Naive thymus-derived CD8-positive, alpha-beta T cell (primary cell): ENCODE measurements around the gene LTBR. TPM values are rescaled to one million over a fixed set of nuclear protein-coding genes. Genes with fewer than 3 reads are reported as not detected.
"Not testable (repeated sequence)": the region's sequence is repeated elsewhere in the genome, so short reads cannot be mapped to it uniquely, and the experiment has no call there.

Experiments
- ATAC-seq, 2 donors: fragments of 150-1000 bp; cut with Tn5 transposase in 1 of 2; sonication (Bioruptor Pico), chemical (Tn5 transposase) in 1 of 2; 1 replicate in 1 of 2; 2 replicates in 1 of 2; pipeline ENCODE4 v1.10.0; 2021; ENCODE audit warnings: mild to moderate bottlenecking in 2 of 2, moderate library complexity in 2 of 2
- POLR2A ChIA-PET: fragments of 350-600 bp; sonication (Branson Sonifier 250); formaldehyde crosslinking; loops from one replicate; lab custom pipeline; 2021; ENCODE audit warnings: antibody characterized with exemption; lab: Charles Lee
- DNase-seq, 10 donors: peaks; one replicate each; pipeline versions ENCODE4 v3.0.0 to v3.0.0-alpha.2; 2020 to 2022
- H3K27ac Mint-ChIP-seq, 10 donors: one replicate each; pipeline ENCODE4 v1.8.0; 2020 to 2022; ENCODE audit warnings: mild to moderate bottlenecking in 10 of 10, mixed read lengths in 10 of 10, moderate library complexity in 4 of 10, inconsistent platforms in 1 of 10
- H3K27me3 Mint-ChIP-seq, 5 donors: one replicate each; pipeline ENCODE4 v1.8.0; 2021 to 2022; ENCODE audit warnings: mixed read lengths in 5 of 5
- H3K36me3 Mint-ChIP-seq, 3 donors: one replicate each; pipeline ENCODE4 v1.8.0; 2020 to 2022; ENCODE audit warnings: mixed read lengths in 3 of 3, mild to moderate bottlenecking in 2 of 3, inconsistent platforms in 1 of 3
- H3K4me1 Mint-ChIP-seq, 4 donors: one replicate each; pipeline ENCODE4 v1.8.0; 2021 to 2022; ENCODE audit warnings: mixed read lengths in 4 of 4
- H3K4me3 Mint-ChIP-seq, 10 donors: one replicate each; pipeline ENCODE4 v1.8.0; 2020 to 2022; ENCODE audit warnings: mild to moderate bottlenecking in 10 of 10, mixed read lengths in 10 of 10, moderate library complexity in 6 of 10, inconsistent platforms in 1 of 10
- H3K9me3 Mint-ChIP-seq, 9 donors: one replicate each; pipeline ENCODE4 v1.8.0; 2020 to 2022; ENCODE audit warnings: mixed read lengths in 9 of 9, mild to moderate bottlenecking in 3 of 9, inconsistent platforms in 1 of 9, moderate library complexity in 1 of 9
- polyA plus RNA-seq, 3 donors: library from polyadenylated mRNA; unstranded; fragments of 300-500 nt; fragmentation: Illumina TruSeq; gene quantifications; one replicate each; pipeline ENCODE4 v1.2.3, GENCODE V29; 2021
- total RNA-seq, 8 experiments: library from RNA in 2 of 8; stranded (reverse) in 2 of 8; gene quantifications; one replicate each; pipeline ENCODE4 v1.2.3 and lab custom pipeline; 2021 to 2026

Gene LTBR
- total and polyA plus RNA-seq, 5 experiments from 2014 or later = 0.23 to 0.93 (median 0.91) TPM; not detected in 2

DNA sequence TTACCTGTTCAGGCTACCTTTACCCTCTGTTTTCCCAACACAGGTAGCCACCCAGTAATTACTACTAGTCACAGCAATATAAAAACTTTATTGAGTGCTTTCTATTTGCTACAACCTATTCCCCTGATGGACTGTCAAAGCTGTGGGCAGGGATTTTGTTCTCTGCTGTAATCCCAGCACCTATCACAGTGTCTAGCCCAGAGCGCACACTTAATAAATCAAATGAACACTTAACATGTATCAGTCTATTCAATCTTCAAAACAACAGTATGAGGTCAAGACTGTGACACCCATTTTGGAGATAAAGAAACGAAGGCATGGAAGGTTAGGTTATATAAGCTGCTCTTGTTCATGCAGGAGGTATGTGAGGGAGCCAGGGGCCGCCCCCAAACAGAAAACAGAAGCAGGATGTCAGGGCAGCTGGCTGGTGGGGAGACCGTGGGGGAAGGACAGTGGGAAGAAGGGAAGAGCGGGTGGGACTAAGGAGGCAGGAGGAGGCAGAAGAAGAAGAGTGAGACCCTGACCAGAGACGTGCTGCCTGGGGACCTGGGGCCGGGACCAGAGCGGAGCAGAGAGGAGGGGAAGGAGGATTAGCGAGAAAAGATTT lies 43.8 kb upstream of the LTBR start:
- no peak overlapping the region for H3K4me3 Mint-ChIP-seq
- POLR2A ChIA-PET = interaction anchor here (0.6 to 17.3 kb wide), 20 partner anchors 9 to 314 kb away, joined by 3 to 358 read pairs (median 5); partner anchors contain the start of genes CD27, MRPL51 and VAMP1

DNA sequence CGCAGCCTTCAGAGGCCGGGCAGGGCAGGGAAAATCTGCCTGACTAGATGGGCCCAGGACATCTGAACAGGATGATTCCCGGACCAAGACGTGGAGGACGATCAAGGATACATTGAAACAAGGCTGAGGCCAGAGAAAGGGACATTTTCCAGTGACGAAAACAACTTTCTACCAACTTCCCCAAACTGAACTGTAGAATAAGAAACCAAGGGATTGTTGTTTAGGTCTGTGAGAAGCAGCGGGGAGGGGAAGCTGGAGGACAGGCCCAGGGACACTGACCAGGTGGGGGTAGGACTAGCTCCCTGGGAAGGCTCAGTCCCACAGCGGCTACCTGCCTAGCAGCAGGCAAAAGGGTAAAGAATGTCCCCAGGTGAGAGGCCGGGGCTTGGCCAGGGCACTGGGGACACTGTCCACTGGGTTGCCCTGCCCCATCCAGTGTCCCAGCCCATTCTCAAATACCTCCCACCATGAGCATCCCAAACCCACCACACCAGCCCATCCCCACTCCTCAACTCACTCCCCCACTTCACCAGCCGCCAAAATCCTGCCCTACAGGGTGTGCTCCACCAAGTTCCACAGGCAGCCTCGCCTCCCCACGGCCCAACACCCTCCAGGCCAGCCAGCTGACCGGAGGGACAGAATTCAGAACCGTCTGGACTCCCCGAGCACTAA lies 43.1 kb upstream of the LTBR start:
- DNase-seq (no peak), ATAC-seq (no peak)
- H3K9me3 Mint-ChIP-seq = no peaks in the 10 kb centered on the region
- H3K36me3 Mint-ChIP-seq = peaks cover 0 to 2% (median 0%) of the 10 kb centered on the region in 3 donors
- H3K4me3 Mint-ChIP-seq = no peak overlapping the region
- no peak overlapping the region for H3K27ac Mint-ChIP-seq
- peaks cover 26 to 47% (median 42%) of the 10 kb centered on the region in 4 donors for H3K4me1 Mint-ChIP-seq
- peaks cover 0 to 3% (median 0%) of the 10 kb centered on the region in 5 donors for H3K27me3 Mint-ChIP-seq
- POLR2A ChIA-PET = interaction anchor here (0.6 to 17.3 kb wide), 12 partner anchors 8 to 130 kb away, joined by 3 to 358 read pairs (median 5); partner anchors contain the start of genes CD27 and VAMP1

More for the DNA sequence above, 43.8 kb upstream of the LTBR start:
- Mint-ChIP-seq H3K27me3 (peaks cover 0 to 1% (median 0%) of the 10 kb centered on the region in 5 donors), H3K36me3 (peaks cover 0 to 6% (median 0%) of the 10 kb centered on the region in 3 donors), H3K9me3 (no peaks in the 10 kb centered on the region), H3K27ac (no peak overlapping the region), H3K4me1 (peaks cover 26 to 47% (median 42%) of the 10 kb centered on the region in 4 donors)
- DNase-seq = peak in 2 of 10 donors; percentile 44 to 47
- ATAC-seq = no peak

DNA sequence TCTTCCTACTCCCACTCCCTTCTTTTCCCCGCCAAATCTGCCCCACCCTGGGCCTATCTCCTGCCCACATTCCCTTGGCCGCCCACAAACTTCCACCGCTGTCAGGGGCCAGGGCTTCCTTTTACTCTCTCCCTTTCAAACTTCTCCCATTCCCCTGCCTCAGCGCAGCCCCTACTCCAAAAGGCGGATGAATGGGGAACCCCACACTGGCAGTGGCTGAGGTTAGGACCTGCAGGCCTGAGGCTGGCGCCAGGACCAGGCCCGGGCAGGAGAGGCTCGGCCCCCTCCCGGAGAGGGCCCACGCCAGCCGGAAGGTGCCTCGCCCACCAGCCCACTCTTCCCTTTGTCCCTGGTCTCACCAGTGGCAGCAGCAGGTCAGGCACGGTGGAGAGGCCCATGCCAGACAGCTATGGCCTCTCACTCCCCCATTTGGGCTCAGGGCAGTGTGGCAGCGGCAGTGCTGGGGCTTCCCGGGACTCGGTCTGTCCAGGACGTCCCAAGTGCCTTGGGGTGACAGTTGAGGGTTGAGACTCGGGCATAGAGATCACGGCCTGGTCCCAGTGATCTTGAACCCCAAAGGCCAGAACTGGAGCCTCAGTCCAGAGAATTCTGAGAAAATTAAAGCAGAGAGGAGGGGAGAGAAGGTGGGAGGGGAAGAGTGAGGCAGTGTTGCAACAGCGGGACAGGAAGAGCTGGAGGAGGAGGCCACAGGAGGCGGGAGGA lies 42.4 kb upstream of the LTBR start, which contains the start of gene TNFRSF1A:
TSS of gene TNFRSF1A (minus strand) at position 660 of the 723 bp plus-strand sequence. CDS start at position 398, 262 bp downstream.
- H3K27ac Mint-ChIP-seq = peak within 1 kb of the TSS in 1 of 10 donors; percentile 95
- H3K27me3 Mint-ChIP-seq = peaks cover 0 to 3% (median 0%) of the 10 kb centered on the region in 5 donors
- H3K9me3 Mint-ChIP-seq = no peaks in the 10 kb centered on the region
- peaks cover 29 to 47% (median 45%) of the 10 kb centered on the region in 4 donors for H3K4me1 Mint-ChIP-seq
- POLR2A ChIA-PET = interaction anchor here (0.9 to 17.3 kb wide), 8 partner anchors 9 to 153 kb away, joined by 3 to 358 read pairs (median 5); no protein-coding TSS in a partner anchor
- H3K4me3 Mint-ChIP-seq = no peak within 1 kb of the TSS
- H3K36me3 Mint-ChIP-seq = peaks cover 0 to 2% (median 0%) of the 10 kb centered on the region in 3 donors
- peak in 5 of 10 donors; percentile 30 to 62 (median 52) for DNase-seq
- peak; percentile 39 to 49 for ATAC-seq

DNA sequence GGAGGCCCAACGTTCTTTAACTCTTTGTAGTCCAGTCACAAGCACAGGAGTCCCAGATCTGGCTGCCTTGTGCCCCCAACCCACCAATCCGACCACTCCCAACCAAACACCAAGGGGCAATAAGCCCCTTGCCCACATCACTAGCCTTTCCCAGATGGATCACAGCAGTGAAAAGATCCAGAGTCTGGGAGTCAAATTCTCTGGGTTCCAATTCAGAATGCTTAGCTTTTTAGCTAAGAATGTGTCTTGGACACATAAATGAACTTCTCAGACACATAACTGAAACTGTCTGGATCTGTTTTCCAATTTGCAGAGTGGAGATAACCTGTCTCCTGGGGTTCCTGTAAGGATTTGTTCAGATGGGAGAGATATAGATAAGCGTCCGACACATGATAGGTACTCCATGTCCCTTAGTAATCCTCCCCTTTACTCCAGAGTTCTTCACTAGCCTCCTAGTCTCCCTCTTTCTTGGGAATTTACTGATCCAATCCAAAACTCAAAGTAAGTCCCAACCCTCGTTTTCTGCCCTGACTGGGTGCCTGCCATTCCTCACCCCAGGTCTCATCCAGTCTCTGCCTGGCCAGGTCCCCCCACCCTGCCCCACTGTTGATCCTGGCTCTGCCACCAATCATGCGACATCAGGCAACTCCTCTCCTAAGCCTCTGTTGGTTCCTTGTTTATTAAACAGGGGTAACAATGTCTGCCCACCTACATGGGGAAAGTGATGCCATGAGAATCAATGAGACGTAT lies 41.6 kb upstream of the LTBR start:
- POLR2A ChIA-PET = interaction anchor here (0.9 to 17.3 kb wide), 7 partner anchors 6 to 152 kb away, joined by 3 to 358 read pairs (median 7); no protein-coding TSS in a partner anchor
- no peak for ATAC-seq
- H3K4me1 Mint-ChIP-seq = peaks cover 35 to 52% (median 51%) of the 10 kb centered on the region in 4 donors
- peak overlapping the region in 1 of 10 donors; percentile 95 for H3K27ac Mint-ChIP-seq
- no peak for DNase-seq
- peaks cover 0 to 2% (median 0%) of the 10 kb centered on the region in 3 donors for H3K36me3 Mint-ChIP-seq
- H3K4me3 Mint-ChIP-seq = no peak overlapping the region
- H3K27me3 Mint-ChIP-seq = peaks cover 0 to 7% (median 0%) of the 10 kb centered on the region in 5 donors
- no peaks in the 10 kb centered on the region for H3K9me3 Mint-ChIP-seq

DNA sequence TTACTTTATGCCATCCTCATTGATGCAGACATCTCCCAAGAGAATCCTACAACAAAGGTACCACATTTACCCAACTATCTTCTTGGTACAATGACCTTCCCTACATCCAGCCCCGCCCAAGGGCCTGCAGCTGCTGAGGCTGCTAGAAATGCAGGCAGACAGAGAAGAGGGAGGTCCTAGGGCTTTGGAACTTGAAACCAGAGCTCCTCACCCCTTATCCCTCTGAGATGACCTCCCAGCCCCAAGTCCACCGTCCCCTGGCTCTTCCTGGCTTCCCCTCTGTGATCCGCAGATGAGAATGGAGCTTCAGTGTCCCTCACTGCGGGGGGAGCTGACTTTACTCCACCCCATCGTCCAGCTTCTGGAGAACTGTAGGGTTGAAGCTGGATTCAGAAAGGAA lies 40.4 kb upstream of the LTBR start:
- POLR2A ChIA-PET = interaction anchor here (0.6 to 17.3 kb wide), 6 partner anchors 8 to 221 kb away, joined by 3 to 358 read pairs (median 4); no protein-coding TSS in a partner anchor
- H3K4me3 Mint-ChIP-seq = peak overlapping the region in 3 of 10 donors; percentile 11 to 70 (median 24)

DNA sequence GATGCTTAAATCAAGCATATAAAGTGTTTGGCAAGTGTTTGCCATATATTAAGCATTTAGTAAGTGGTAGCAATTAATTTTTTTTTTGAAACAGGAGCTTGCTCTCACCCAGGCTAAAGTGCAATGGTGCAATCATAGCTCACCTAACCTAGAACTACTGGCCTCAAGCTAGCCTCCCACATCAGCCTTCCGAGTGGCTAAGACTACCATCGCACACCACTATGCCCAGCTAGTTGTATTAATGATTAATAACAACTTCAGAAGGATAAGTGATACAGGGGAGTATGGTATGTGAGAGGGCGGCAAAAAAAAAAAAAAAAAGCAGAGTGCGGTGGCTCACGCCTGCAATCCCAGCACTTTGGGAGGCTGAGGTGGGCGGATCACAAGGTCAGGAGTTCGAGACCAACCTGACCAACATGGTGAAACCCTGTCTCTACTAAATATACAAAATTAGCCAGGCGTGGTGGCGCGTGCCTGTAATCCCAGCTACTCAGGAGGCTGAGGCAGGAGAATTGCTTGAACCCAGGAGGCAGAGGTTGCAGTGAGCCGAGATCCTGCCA lies 39.8 kb upstream of the LTBR start:
- DNase-seq, H3K9me3 Mint-ChIP-seq, H3K27me3 Mint-ChIP-seq, H3K36me3 Mint-ChIP-seq, ATAC-seq: not testable (repeated sequence)
- POLR2A ChIA-PET = interaction anchor here (0.6 to 17.3 kb wide), 6 partner anchors 8 to 221 kb away, joined by 3 to 358 read pairs (median 4); no protein-coding TSS in a partner anchor
- H3K27ac Mint-ChIP-seq = peak overlapping the region in 2 of 10 donors; percentile 36 to 80
- peak overlapping the region in 1 of 10 donors; percentile 26 for H3K4me3 Mint-ChIP-seq
- peaks cover 36 to 61% (median 58%) of the 10 kb centered on the region in 4 donors for H3K4me1 Mint-ChIP-seq

More for the DNA sequence above, 40.4 kb upstream of the LTBR start:
- Mint-ChIP-seq H3K36me3 (peaks cover 0 to 2% (median 0%) of the 10 kb centered on the region in 3 donors), H3K27me3 (peaks cover 0 to 7% (median 0%) of the 10 kb centered on the region in 5 donors), H3K9me3 (no peaks in the 10 kb centered on the region), H3K4me1 (peaks cover 36 to 59% (median 58%) of the 10 kb centered on the region in 4 donors), H3K27ac (peak overlapping the region in 1 of 10 donors; percentile 95)
- ATAC-seq (no peak), DNase-seq (no peak)

DNA sequence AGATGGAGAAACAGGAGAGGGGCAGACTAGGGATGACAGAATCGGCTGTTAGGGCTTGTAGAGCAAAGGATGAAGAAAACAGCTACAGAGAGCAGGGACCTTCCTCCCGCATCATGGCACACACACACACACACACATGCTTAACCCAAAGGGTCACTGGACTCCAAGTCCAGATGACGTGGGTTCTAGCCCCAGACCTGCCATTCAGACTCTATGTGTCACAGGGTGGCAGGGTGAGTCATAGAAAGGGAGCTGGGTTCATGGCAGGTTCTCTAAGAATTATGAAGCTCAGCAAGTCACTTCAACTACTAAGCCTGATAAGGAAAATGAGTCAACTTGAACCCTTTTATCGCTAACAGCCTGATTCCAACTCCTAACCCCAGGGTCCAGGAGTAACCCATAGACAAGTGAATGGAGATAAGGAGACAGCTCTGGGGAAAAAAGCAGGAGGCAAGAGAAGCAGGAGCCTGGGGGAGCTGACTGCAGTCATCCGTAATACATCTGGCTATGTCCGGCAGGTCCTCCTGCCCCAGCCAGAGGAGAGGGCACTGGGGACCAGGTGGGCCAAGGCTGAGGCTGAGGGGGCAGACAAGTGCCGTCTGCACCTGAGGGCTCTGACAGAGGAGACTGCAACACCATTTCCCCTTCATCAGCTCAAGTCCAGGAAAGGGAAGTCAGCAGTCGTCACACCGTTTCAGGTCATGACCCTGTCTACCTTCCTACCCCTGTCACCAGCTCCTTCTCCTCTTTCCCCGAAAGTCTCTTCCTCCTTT lies 38.5 kb upstream of the LTBR start:
- peak in 1 of 2 donors; percentile 47 for ATAC-seq
- Mint-ChIP-seq H3K9me3 (no peaks in the 10 kb centered on the region), H3K27ac (peak overlapping the region in 9 of 10 donors; percentile 57 to 93 (median 85)), H3K4me1 (peaks cover 36 to 61% (median 58%) of the 10 kb centered on the region in 4 donors), H3K27me3 (peaks cover 0 to 7% (median 0%) of the 10 kb centered on the region in 5 donors), H3K36me3 (peaks cover 0 to 2% (median 0%) of the 10 kb centered on the region in 3 donors), H3K4me3 (peak overlapping the region in 9 of 10 donors; percentile 37 to 70 (median 54))
- DNase-seq = no peak
- POLR2A ChIA-PET = interaction anchor here (0.8 to 7.4 kb wide), 8 partner anchors 10 to 125 kb away, joined by 3 to 70 read pairs (median 4); partner anchors contain the start of gene VAMP1

DNA sequence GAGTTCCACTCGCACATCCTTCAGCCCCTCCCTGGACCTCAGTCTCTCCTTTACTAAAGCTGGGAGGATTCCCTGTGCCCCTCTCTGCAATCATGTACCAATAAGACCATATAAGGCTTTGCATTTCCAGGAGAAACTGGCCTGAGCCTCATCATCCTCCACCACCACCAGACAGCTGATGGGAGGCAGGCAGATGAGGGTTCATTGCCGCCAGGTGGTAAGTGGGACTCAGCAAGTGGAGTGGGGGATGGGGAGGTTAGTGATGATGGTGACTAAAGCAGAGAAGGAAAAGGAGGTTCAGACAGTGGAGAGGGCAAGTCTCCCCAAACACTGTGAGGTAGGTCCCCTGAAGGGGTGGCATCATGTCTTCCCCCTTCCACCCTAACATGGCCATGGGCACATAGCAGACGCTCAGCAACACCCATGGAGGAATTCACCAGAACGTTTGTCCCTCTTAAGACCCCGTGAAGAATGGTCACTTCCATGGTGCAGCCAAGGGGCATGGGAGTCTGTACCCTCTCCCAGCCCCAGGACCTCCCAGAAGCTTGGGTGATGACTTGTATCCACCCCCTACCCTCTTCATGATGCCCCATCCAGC lies 37.6 kb upstream of the LTBR start:
- peaks cover 0 to 7% (median 0%) of the 10 kb centered on the region in 5 donors for H3K27me3 Mint-ChIP-seq
- POLR2A ChIA-PET = interaction anchor here (0.6 to 7.4 kb wide), 8 partner anchors 10 to 147 kb away, joined by 3 to 70 read pairs (median 5); partner anchors contain the start of gene MRPL51

DNA sequence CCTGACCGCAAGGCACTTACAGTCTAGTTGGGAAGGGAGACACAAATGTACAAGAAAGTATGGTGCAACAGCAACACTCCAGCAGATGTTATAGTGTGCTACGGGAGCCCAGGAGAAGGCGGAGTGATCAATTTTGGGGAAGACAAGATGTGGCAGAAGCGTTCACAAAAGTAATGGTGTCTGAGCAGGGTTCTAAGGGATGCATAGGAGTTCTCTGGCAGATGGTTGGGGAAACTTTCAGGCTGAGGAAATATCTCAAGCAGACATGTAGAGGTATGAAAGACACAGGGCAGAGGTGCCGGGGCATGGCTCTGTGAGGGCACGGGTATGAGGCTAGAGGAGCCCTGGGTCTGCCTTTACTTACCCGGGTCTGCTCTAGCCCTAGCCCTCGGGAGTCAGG lies 37.0 kb upstream of the LTBR start:
- DNase-seq (no peak), ATAC-seq (no peak)
- peak overlapping the region in 7 of 10 donors; percentile 2 to 61 (median 31) for H3K4me3 Mint-ChIP-seq
- peaks cover 33 to 59% (median 52%) of the 10 kb centered on the region in 4 donors for H3K4me1 Mint-ChIP-seq
- peaks cover 0 to 7% (median 0%) of the 10 kb centered on the region in 5 donors for H3K27me3 Mint-ChIP-seq
- POLR2A ChIA-PET = interaction anchor here (0.6 to 7.4 kb wide), 3 partner anchors 11 to 146 kb away, joined by 4 to 70 read pairs (median 5); partner anchors contain the start of gene MRPL51
- no peaks in the 10 kb centered on the region for H3K9me3 Mint-ChIP-seq
- H3K27ac Mint-ChIP-seq = peak overlapping the region in 9 of 10 donors; percentile 10 to 83 (median 60)
- H3K36me3 Mint-ChIP-seq = no peaks in the 10 kb centered on the region

More for the DNA sequence above, 37.6 kb upstream of the LTBR start:
- no peak for DNase-seq
- Mint-ChIP-seq H3K27ac (peak overlapping the region in 6 of 10 donors; percentile 48 to 87 (median 80)), H3K4me3 (peak overlapping the region in 7 of 10 donors; percentile 7 to 67 (median 48)), H3K9me3 (no peaks in the 10 kb centered on the region), H3K36me3 (no peaks in the 10 kb centered on the region), H3K4me1 (peaks cover 36 to 61% (median 57%) of the 10 kb centered on the region in 4 donors)
- ATAC-seq = no peak
